Activated CD4-positive, alpha-beta T cell treated with anti-CD3 and anti-CD28 coated beads, Interleukin-2, Interleukin-6, amounts not matched to agents 100 ng/mL and 50 ng/mL, durations not matched to agents 16 hours and 8 hours (primary cell): Measurements from ENCODE around the gene FKBP2.

Experiments
- DNase-seq: peaks from one replicate; pipeline ENCODE4 v3.0.0-alpha.2; 2020

Gene FKBP2

GRCh38 chr11:64250415-64251015, 9.6 kb downstream of the FKBP2 start:
- no peak for DNase-seq

- peak; percentile 75 for DNase-seq
These were observed 10.3 kb downstream of the FKBP2 start, which contains the start of gene PLCB3 for GRCh38 chr11:64251016-64251752. PLCB3 (plus strand) TSS chr11:64251530; CDS start chr11:64251650, 120 bp downstream.

- no peak for DNase-seq
These were observed 10.8 kb downstream of the FKBP2 start for GRCh38 chr11:64251753-64252002.

- DNase-seq, result peak; percentile 21
These were observed 11.3 kb downstream of the FKBP2 start for GRCh38 chr11:64252003-64252872.

- DNase-seq, result no peak
These were observed 12.1 kb downstream of the FKBP2 start for GRCh38 chr11:64253043-64253442.

- DNase-seq, result no peak
These were observed 12.6 kb downstream of the FKBP2 start for GRCh38 chr11:64253481-64253880.

- no peak for DNase-seq
These were observed 13.4 kb downstream of the FKBP2 start for GRCh38 chr11:64254326-64254725.

- no peak for DNase-seq
These were observed 14.5 kb downstream of the FKBP2 start for GRCh38 chr11:64255135-64256128.

- DNase-seq, result no peak
These were observed 15.4 kb downstream of the FKBP2 start for GRCh38 chr11:64256300-64256699.

GRCh38 chr11:64258356-64258755, 17.5 kb downstream of the FKBP2 start:
- DNase-seq, result no peak

GRCh38 chr11:64258946-64259532, 18.1 kb downstream of the FKBP2 start:
- no peak for DNase-seq

GRCh38 chr11:64259533-64260067, 18.7 kb downstream of the FKBP2 start:
- DNase-seq, result no peak

GRCh38 chr11:64260147-64260708, 19.3 kb downstream of the FKBP2 start:
- DNase-seq, result no peak

GRCh38 chr11:64261556-64262080, 20.7 kb downstream of the FKBP2 start:
- no peak for DNase-seq

GRCh38 chr11:64262271-64263002, 21.5 kb downstream of the FKBP2 start:
- DNase-seq, result no peak

- DNase-seq, result no peak
These were observed 22.4 kb downstream of the FKBP2 start for GRCh38 chr11:64263021-64263946.

GRCh38 chr11:64263947-64264317, 23.0 kb downstream of the FKBP2 start:
- no peak for DNase-seq

- DNase-seq, result no peak
These were observed 23.5 kb downstream of the FKBP2 start for GRCh38 chr11:64264371-64264852.
